Thoracic aorta (tissue), 2 donors: ENCODE data around the gene IMPG1. TPM values are rescaled to one million over a fixed set of nuclear protein-coding genes. Genes with fewer than 3 reads are reported as not detected.

Experiments
- ATAC-seq: fragments of 150-250 bp; one replicate; pipeline ENCODE4 v1.8.0; 2017; ENCODE audit warnings: low read depth; ENCODE audit not compliant: insufficient number of reproducible peaks, low FRiP score
- DNase-seq: peaks from one replicate; pipeline ENCODE4 v3.0.0-alpha.2; 2020; ENCODE audit warnings: low spot score
- H3K27ac ChIP-seq, 2 donors: fragments of 200-600 bp; sonication (generic); 1 replicate in 1 of 2; 2 replicates in 1 of 2; pipeline ENCODE4 v1.5.1; 2016; ENCODE audit warnings: mild to moderate bottlenecking in 2 of 2, moderate library complexity in 2 of 2
- H3K27me3 ChIP-seq: fragments of 200-600 bp; sonication (generic); replicated peaks from 2 replicates; pipeline ENCODE4 v1.6.0; 2016; ENCODE audit warnings: mild to moderate bottlenecking; ENCODE audit not compliant: insufficient read depth
- H3K36me3 ChIP-seq: fragments of 200-600 bp; sonication (generic); one replicate; pipeline ENCODE4 v1.5.1; 2016
- H3K4me1 ChIP-seq, 2 donors: fragments of 200-600 bp; sonication (generic); 1 replicate in 1 of 2; 2 replicates in 1 of 2; pipeline versions ENCODE4 v1.5.1 to v1.6.0; 2016; ENCODE audit warnings: low read depth in 2 of 2, mild to moderate bottlenecking in 1 of 2; ENCODE audit not compliant: control insufficient read depth in 1 of 2
- H3K4me3 ChIP-seq: fragments of 200-600 bp; sonication (generic); 2 replicates; pipeline ENCODE4 v1.5.1; 2016; ENCODE audit warnings: mild to moderate bottlenecking
- H3K9me3 ChIP-seq: fragments of 200-600 bp; sonication (generic); 2 replicates; pipeline ENCODE4 v1.5.1; 2016
- total RNA-seq, 2 donors: library from RNA; depleted of rRNA; stranded (reverse); fragments of >200 nt; gene quantifications; one replicate each; pipeline versions ENCODE4 v1.1.0 to v1.2.3, GENCODE V29; 2016
- TF ChIP-seq, protein P1 (sequence below): fragments of 200-600 bp; sonication (generic); IDR thresholded peaks from one replicate; pipeline ENCODE4 v1.5.1; 2019; ENCODE audit warnings: antibody characterized with exemption

Gene IMPG1
- total RNA-seq, 2 donors from 2014 or later: not detected

DNA sequence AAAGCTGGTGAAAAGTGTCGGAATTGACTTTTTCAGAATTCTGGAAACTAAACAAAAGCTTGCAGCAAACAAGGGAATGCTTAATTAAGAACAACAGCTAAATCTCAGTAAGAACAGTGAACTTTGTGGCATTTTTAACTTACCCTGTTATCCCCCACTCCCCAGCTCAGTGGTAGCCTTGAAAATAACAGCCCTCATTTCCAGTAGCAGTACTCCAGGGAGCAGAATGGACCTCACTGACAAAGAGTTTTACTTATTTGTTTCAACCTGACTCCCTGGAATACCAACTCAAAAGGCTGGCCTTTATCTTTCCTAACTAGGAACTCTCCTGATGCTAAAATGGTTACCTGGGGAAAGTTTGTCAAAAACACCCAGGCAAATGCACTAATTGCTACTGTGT lies 108.9 kb downstream of the IMPG1 start:
- DNase-seq: no peak
- Histone ChIP-seq H3K36me3 (no peaks in the 10 kb centered on the region), H3K4me1 (no peaks in the 10 kb centered on the region), H3K27ac (no peak overlapping the region), H3K9me3 (no peaks in the 10 kb centered on the region), H3K4me3 (no peak overlapping the region), H3K27me3 (no peaks in the 10 kb centered on the region)
- TF ChIP-seq, protein P1, sequence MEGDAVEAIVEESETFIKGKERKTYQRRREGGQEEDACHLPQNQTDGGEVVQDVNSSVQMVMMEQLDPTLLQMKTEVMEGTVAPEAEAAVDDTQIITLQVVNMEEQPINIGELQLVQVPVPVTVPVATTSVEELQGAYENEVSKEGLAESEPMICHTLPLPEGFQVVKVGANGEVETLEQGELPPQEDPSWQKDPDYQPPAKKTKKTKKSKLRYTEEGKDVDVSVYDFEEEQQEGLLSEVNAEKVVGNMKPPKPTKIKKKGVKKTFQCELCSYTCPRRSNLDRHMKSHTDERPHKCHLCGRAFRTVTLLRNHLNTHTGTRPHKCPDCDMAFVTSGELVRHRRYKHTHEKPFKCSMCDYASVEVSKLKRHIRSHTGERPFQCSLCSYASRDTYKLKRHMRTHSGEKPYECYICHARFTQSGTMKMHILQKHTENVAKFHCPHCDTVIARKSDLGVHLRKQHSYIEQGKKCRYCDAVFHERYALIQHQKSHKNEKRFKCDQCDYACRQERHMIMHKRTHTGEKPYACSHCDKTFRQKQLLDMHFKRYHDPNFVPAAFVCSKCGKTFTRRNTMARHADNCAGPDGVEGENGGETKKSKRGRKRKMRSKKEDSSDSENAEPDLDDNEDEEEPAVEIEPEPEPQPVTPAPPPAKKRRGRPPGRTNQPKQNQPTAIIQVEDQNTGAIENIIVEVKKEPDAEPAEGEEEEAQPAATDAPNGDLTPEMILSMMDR: no peak
- no peak for ATAC-seq

DNA sequence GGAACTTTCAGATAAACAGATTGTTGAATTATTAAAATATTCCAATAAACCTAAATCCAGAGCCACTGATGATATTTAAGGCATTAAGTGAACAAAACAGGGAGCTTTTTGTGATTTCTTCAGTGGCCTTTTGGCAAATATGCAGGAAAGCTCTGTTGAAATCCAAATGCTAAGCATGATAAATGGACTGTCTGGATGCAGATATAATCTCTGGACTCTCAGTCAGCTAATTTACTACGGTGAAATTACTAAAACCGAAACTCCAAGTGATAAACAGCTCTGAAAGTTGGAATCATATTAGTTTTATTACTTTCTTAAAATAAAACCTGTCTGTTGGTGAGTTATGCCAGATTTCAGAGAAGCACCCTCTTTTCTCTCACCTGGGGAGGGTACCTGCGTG lies 120.3 kb downstream of the IMPG1 start:
- H3K4me3 ChIP-seq: no peak overlapping the region
- TF ChIP-seq, protein P1: no peak
- no peak for ATAC-seq
- DNase-seq: no peak
- H3K36me3 ChIP-seq: no peaks in the 10 kb centered on the region
- no peak overlapping the region for H3K27ac ChIP-seq
- H3K4me1 ChIP-seq: no peaks in the 10 kb centered on the region
- no peaks in the 10 kb centered on the region for H3K9me3 ChIP-seq
- H3K27me3 ChIP-seq: no peaks in the 10 kb centered on the region

- Histone ChIP-seq H3K36me3 (no peaks in the 10 kb centered on the region), H3K4me1 (no peaks in the 10 kb centered on the region), H3K9me3 (no peaks in the 10 kb centered on the region), H3K4me3 (no peak overlapping the region), H3K27me3 (no peaks in the 10 kb centered on the region), H3K27ac (no peak overlapping the region)
- no peak for ATAC-seq
- no peak for DNase-seq
- TF ChIP-seq, protein P1: no peak
Measured at GRCh38 chr6:75947935-75948334, 124.5 kb downstream of the IMPG1 start.

DNA sequence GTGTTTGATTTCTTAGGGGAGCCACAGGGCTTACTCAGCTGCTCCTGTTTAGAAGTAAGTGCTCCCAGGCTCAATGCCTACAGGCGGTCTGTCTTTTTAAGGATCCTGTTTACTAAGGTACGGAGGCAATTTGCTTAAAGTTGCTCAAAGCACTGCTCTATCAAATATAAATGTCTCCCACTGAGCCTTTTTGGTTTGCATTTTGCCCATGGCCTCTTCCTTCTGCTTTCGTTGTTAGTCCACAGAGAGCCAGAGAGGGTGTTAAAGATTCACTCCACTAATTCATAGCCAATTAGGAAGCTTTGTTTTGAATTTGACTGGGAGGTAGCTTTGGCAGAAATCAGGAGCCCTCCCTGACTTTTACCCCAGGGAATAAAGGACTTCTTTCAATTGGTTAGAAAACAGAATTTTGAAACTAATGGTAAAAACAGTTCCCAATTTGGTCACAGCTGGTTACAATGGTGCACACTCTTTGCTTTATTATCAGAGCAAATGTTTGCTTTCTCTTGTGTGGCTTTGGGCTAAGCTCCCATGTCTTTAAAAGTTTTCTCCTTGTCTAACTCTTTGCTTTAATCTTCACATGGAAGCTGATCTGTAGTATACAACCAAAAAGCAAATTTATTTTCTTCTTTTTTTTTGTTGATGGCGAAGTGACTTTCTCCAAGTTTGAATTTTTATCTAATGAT lies 126.2 kb downstream of the IMPG1 start:
- Histone ChIP-seq H3K27ac (no peak overlapping the region), H3K27me3 (no peaks in the 10 kb centered on the region), H3K4me1 (no peaks in the 10 kb centered on the region), H3K4me3 (no peak overlapping the region), H3K9me3 (no peaks in the 10 kb centered on the region), H3K36me3 (no peaks in the 10 kb centered on the region)
- ATAC-seq: no peak
- TF ChIP-seq, protein P1: no peak
- no peak for DNase-seq

GRCh38 chr6:75943381-75943780 lies 129.1 kb downstream of the IMPG1 start:
- Histone ChIP-seq H3K36me3 (no peaks in the 10 kb centered on the region), H3K27me3 (no peaks in the 10 kb centered on the region), H3K4me3 (no peak overlapping the region), H3K27ac (no peak overlapping the region), H3K9me3 (no peaks in the 10 kb centered on the region), H3K4me1 (no peaks in the 10 kb centered on the region)
- DNase-seq: no peak
- no peak for ATAC-seq
- TF ChIP-seq, protein P1: no peak
